Esophagus (tissue), 2 donors: ENCODE data around the gene PDS5A. TPM values are rescaled to one million over a fixed set of nuclear protein-coding genes. Genes with fewer than 3 reads are reported as not detected.

ENCODE experiments used
- H3K27ac ChIP-seq, 2 donors: one replicate each; pipeline ENCODE4 v1.5.1; 2013; ENCODE audit warnings: low read depth in 2 of 2, mild to moderate bottlenecking in 2 of 2, inconsistent platforms in 1 of 2, low read length in 1 of 2, moderate library complexity in 1 of 2
- H3K27me3 ChIP-seq, 2 donors: one replicate each; pipeline ENCODE4 v1.6.1; 2013; ENCODE audit warnings: low read length in 2 of 2, control low read depth in 1 of 2, mild to moderate bottlenecking in 1 of 2; ENCODE audit not compliant: insufficient read depth in 2 of 2, control insufficient read depth in 1 of 2
- H3K36me3 ChIP-seq, 2 donors: one replicate each; pipeline ENCODE4 v1.6.1; 2013; ENCODE audit warnings: low read length in 1 of 2; ENCODE audit not compliant: control insufficient read depth in 2 of 2, insufficient read depth in 2 of 2
- H3K4me1 ChIP-seq, 2 donors: one replicate each; pipeline ENCODE4 v1.6.1; 2013; ENCODE audit warnings: low read length in 1 of 2; ENCODE audit not compliant: control insufficient read depth in 2 of 2, insufficient read depth in 2 of 2
- H3K4me3 ChIP-seq, 2 donors: one replicate each; pipeline ENCODE4 v1.5.1; 2013; ENCODE audit warnings: low read length in 2 of 2, mild to moderate bottlenecking in 2 of 2, low read depth in 1 of 2, moderate library complexity in 1 of 2
- H3K9me3 ChIP-seq, 2 donors: one replicate each; pipeline ENCODE4 v1.6.1; 2013; ENCODE audit warnings: mild to moderate bottlenecking in 2 of 2, low read depth in 1 of 2, low read length in 1 of 2, moderate library complexity in 1 of 2; ENCODE audit not compliant: control insufficient read depth in 2 of 2, insufficient read depth in 1 of 2
- WGBS, 2 donors: extraction: QIAGEN DNeasy Blood & Tissue Kit; methylation state at CpG; one replicate each; pipeline ENCODE4 v1.1.7; 2013; 5-methylcytosine and 5-hydroxymethylcytosine counted together
- polyA plus RNA-seq, 2 donors: library from polyadenylated mRNA; stranded (reverse); fragments of 200-250 nt; gene quantifications; one replicate each; pipeline ENCODE4 v1.2.3, GENCODE V29; 2013
- donor health status: healthy with polysubstance abuse.
- donor health status: Bipolar disorder and iron deficiency.

The PDS5A gene
- polyA plus RNA-seq, 2 donors: 16.8 to 17.0 TPM

DNA sequence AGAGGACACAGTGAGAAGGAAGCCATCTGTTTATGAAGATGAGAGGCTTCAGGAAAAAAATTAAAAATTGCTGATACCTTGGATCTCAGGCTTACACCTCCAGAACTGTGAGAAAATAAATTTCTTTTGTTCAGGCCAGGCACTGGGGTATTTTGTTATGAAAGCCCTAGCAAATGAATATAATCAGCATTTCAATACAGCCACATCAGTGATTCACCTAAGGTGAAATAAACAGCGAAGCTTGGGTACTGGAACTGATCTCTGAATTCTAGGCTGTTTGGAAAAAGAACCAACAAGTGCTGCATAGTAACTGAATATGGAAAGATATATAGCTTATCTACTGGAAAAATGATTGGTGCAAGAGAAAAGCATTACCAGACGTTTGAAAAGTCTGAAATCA, 88.5 kb downstream of the PDS5A start:
- WGBS, 2 donors: 80 to 84% methylated on average over 2 of the region's 2 CpGs
- Histone ChIP-seq H3K27me3 (no peaks in the 10 kb centered on the region), H3K36me3 (peaks cover 0 to 2% of the 10 kb centered on the region in 2 donors), H3K4me3 (no peak overlapping the region), H3K27ac (no peak overlapping the region), H3K9me3 (no peaks in the 10 kb centered on the region), H3K4me1 (no peaks in the 10 kb centered on the region)

DNA sequence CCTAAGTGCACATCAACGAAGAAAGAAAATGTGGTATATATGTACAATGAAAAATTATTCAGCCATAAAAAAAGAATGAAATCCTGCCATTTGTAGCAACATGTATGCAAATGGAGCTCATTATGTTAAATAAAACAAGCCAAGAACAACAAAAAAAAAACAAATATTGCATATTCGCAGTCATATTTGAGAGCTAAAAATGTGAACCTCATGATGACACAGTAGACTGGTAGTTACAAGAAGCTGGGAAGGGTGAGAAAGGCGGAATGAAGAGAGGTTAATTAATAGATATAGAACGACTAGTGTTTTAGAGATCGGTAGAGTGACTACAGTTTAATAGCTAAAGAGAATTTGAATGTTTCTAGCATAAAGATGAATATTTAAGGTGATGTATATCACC, 89.2 kb downstream of the PDS5A start:
- Histone ChIP-seq H3K27ac (no peak overlapping the region), H3K4me1 (no peaks in the 10 kb centered on the region), H3K4me3 (no peak overlapping the region), H3K9me3 (no peaks in the 10 kb centered on the region), H3K36me3 (peaks cover 0 to 2% of the 10 kb centered on the region in 2 donors), H3K27me3 (no peaks in the 10 kb centered on the region)
- 97 to 100% methylated on average over 5 of the region's 5 CpGs for WGBS, 2 donors

DNA sequence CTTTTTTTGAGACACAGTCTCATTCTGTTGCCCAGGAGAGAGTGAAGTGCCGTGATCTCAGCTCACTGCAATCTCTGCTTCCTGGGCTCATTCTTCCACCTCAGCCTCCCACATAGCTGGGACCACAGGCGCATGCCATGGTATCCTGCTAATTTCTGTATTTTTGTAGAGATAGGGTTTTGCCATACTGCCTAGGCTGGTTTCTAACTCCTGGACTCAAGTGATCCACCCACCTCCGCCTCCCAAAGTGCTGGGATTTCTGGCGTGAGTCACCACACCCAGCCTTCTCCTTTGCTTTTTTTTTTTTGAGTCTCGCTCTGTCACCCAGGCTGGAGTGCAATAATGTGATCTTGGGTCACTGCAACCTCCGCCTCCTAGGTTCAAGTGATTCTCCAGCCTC, 94.1 kb downstream of the PDS5A start:
- 93 to 96% methylated on average over 6 of the region's 6 CpGs for WGBS, 2 donors
- Histone ChIP-seq H3K36me3 (peaks cover 0 to 2% of the 10 kb centered on the region in 2 donors), H3K27me3 (no peaks in the 10 kb centered on the region), H3K4me3 (no peak overlapping the region), H3K4me1 (no peaks in the 10 kb centered on the region), H3K27ac (no peak overlapping the region), H3K9me3 (no peaks in the 10 kb centered on the region)

DNA sequence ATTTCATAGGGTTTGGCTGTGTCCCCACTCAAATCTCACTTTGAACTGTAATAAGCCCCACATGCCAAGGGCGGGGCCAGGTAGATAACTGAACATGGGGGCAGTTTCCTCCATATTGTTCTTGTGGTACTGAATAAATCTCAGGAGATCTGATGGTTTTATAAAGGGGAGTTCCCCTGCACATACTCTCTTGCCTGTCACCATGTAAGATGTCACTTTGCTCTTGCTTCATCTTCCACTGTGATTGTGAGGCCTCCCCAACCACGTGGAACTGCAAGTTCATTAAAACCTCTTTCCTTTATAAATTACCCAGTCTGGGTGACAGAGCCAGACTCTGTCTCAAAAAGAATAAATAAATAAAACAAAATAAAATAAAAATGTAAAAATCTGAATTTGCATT, 95.9 kb downstream of the PDS5A start:
- Histone ChIP-seq H3K4me1 (no peaks in the 10 kb centered on the region), H3K9me3 (no peaks in the 10 kb centered on the region), H3K27me3 (no peaks in the 10 kb centered on the region), H3K27ac (no peak overlapping the region), H3K4me3 (no peak overlapping the region), H3K36me3 (peaks cover 0 to under 1% of the 10 kb centered on the region in 2 donors)
- 95% methylated on average over 2 of the region's 2 CpGs for WGBS, 2 donors

DNA sequence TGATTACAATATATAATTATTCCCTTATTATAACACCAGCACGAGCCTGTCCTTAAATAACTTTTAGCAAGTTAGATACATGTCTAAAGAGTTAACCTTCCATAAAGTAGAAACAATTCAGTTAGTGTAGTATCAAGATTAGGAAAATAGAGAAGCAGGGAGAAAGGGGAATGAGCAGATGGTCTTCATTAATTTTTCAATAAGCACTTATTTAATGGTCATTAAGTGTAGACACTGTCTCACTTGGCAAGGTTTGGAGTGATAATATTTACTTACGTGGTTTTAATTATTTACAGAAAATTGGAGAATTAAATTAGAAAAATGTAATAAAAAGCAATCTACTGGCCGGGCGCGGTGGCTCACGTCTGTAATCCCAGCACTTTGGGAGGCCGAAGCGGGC, 99.7 kb downstream of the PDS5A start:
- WGBS, 2 donors: 86% methylated on average over 8 of the region's 8 CpGs
- Histone ChIP-seq H3K27ac (no peak overlapping the region), H3K36me3 (no peaks in the 10 kb centered on the region), H3K4me3 (no peak overlapping the region), H3K9me3 (no peaks in the 10 kb centered on the region), H3K27me3 (no peaks in the 10 kb centered on the region), H3K4me1 (no peaks in the 10 kb centered on the region)

DNA sequence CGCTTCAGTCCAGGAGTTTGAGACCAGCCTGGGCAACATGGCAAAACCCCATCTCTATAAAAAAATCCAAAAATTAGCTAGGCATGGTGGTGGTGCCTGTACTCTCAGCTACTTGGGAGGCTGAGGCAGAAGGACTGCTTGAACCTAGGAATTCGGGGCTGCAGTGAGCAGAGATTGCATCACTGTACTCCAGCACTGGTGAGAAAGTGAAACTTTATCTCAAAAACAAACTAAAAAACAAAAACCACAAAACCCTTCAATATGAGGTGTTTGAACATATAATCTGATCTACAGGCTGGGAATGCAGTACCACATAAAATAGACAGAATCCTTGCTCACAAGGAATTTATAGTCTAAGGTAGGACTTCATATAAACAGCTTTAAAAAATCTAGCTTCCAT, 103.9 kb downstream of the PDS5A start:
- Histone ChIP-seq H3K36me3 (no peaks in the 10 kb centered on the region), H3K9me3 (no peaks in the 10 kb centered on the region), H3K4me1 (no peaks in the 10 kb centered on the region), H3K27ac (no peak overlapping the region), H3K27me3 (no peaks in the 10 kb centered on the region), H3K4me3 (no peak overlapping the region)
- WGBS, 2 donors: 88 to 93% methylated on average over 2 of the region's 2 CpGs

DNA sequence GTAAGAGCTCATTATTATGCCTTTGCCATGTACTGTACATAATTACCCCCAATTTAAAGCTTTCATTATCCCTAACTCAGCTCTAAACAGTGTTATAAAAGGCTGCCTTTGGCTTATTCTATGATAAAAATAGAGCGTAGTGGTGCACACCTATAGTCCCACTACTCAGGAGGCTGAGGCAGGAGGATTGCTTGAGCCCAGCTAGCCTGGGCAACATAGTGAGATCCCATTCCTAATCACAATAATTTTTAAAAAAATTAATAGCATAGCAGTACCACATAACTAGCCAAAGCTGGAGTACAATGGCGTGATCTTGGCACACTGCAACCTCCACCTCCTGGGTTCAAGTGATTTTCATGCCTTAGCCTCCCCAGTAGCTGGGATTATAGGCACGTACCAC, 112.4 kb downstream of the PDS5A start:
- Histone ChIP-seq H3K27me3 (no peaks in the 10 kb centered on the region), H3K4me1 (no peaks in the 10 kb centered on the region), H3K4me3 (no peak overlapping the region), H3K27ac (no peak overlapping the region), H3K9me3 (no peaks in the 10 kb centered on the region), H3K36me3 (peaks cover 2 to 3% of the 10 kb centered on the region in 2 donors)
- WGBS, 2 donors: 99% methylated on average over 3 of the region's 3 CpGs

DNA sequence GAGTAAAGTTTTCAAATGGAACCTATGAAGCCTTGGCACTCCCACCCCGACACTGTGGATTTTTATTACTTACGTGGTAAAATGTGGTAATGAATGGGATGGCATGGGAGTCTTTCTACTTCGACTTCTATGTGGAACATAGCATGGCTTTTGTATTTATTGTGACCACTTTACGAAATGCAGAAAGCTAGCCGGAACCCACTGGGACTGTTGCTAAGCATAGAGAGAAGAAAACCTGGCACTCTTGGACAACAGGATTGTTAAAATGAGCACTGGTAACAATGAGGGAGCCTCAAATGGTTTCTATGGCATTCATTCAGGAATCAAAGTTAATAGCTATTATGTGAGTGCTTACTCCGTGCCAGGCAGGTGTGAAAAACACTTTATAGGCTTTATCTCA, 113.3 kb downstream of the PDS5A start:
- Histone ChIP-seq H3K4me1 (no peaks in the 10 kb centered on the region), H3K36me3 (peaks cover 3 to 6% of the 10 kb centered on the region in 2 donors), H3K27ac (no peak overlapping the region), H3K9me3 (no peaks in the 10 kb centered on the region), H3K27me3 (no peaks in the 10 kb centered on the region), H3K4me3 (no peak overlapping the region)
- 94 to 97% methylated on average over 6 of the region's 6 CpGs for WGBS, 2 donors

DNA sequence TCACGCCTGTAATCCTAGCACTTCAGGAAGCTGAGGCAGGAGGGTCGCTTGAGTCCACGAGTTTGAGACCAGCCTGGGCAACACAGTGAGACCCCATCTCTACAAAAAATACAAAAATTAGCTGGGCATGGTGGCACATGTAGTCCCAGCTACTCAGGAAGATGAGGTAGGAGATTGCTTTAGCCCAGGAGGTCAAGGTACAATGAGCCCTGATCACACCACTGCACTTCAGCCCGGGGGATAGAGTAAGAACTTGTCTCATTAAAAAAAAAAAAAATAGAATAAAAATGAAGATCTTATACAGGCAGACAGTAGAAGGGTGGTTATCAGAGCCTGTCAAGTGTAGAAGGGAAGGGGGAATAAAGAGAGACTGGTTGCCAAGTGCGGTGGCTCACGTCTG, 116.9 kb downstream of the PDS5A start:
- Histone ChIP-seq H3K27ac (no peak overlapping the region), H3K27me3 (no peaks in the 10 kb centered on the region), H3K4me1 (no peaks in the 10 kb centered on the region), H3K4me3 (no peak overlapping the region), H3K36me3 (peaks cover 3 to 6% of the 10 kb centered on the region in 2 donors), H3K9me3 (no peaks in the 10 kb centered on the region)
- 95 to 97% methylated on average over 6 of the region's 6 CpGs for WGBS, 2 donors

DNA sequence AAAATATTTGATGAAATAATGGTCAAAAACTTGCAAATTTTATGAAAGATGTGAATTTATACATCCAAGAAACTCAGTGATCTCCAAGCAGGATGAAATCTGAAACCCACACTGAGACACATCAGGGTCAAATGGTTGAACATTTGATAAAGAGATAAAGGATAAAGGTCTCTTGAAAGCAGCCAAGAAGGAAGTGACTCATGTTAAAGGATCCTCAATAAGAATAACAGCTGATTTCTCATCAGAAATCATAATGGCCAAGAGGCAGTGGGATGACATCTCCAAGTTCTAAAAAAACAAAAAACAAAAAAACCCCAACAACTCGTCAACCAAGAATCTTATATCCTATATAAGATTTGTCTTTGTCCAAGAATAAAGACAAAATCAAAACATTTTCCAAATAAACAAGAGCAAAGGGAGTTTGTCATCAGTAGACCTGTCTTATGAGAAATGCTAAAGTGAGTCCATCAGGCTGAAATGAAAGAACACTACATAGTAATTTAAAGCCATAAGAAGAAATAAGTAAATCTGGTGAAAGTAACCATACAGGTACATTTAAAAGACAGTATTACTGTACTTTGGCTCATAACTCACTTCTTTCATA, 121.7 kb downstream of the PDS5A start:
- Histone ChIP-seq H3K9me3 (no peaks in the 10 kb centered on the region), H3K27ac (no peak overlapping the region), H3K4me1 (no peaks in the 10 kb centered on the region), H3K4me3 (no peak overlapping the region), H3K36me3 (peaks cover 0 to 4% of the 10 kb centered on the region in 2 donors), H3K27me3 (no peaks in the 10 kb centered on the region)
- WGBS, 2 donors: 92 to 95% methylated on average over 1 of the region's 1 CpG
